Natural killer cell (primary cell): Measurements from ENCODE around the gene HCRTR2. TPM values are rescaled to one million over a fixed set of nuclear protein-coding genes. Genes with fewer than 3 reads are reported as not detected.

Source experiments
- ATAC-seq, 3 donors: fragments of 150-1000 bp in 2 of 3; fragments of 200-7000 bp in 1 of 3; cut with Tn5 transposase; 1 replicate in 1 of 3; 2 replicates in 2 of 3; pipeline ENCODE4 v1.10.0; 2021; ENCODE audit warnings: mild to moderate bottlenecking in 2 of 3, moderate library complexity in 2 of 3
- DNase-seq, 2 donors: peaks; one replicate each; pipeline versions ENCODE4 v3.0.0 to v3.0.0-alpha.2; 2013 to 2021; ENCODE audit warnings: mixed read lengths in 1 of 2
- H3K27ac ChIP-seq: one replicate; pipeline ENCODE4 v1.5.1; 2013; ENCODE audit warnings: mild to moderate bottlenecking, low read length
- H3K27me3 ChIP-seq: one replicate; pipeline ENCODE4 v1.6.1; 2013; ENCODE audit warnings: low read length; ENCODE audit not compliant: control insufficient read depth, insufficient read depth
- H3K36me3 ChIP-seq: one replicate; pipeline ENCODE4 v1.6.1; 2013; ENCODE audit warnings: low read length; ENCODE audit not compliant: control insufficient read depth, insufficient read depth
- H3K4me1 ChIP-seq: one replicate; pipeline ENCODE4 v1.6.1; 2013; ENCODE audit warnings: low read length; ENCODE audit not compliant: control insufficient read depth, insufficient read depth
- H3K4me3 ChIP-seq: one replicate; pipeline ENCODE4 v1.5.1; 2013; ENCODE audit warnings: low read length
- H3K9me3 ChIP-seq: one replicate; pipeline ENCODE4 v1.6.1; 2013; ENCODE audit warnings: low read length; ENCODE audit not compliant: control insufficient read depth, insufficient read depth
- H3K27ac Mint-ChIP-seq, 2 donors: one replicate each; pipeline ENCODE4 v1.8.0; 2022; ENCODE audit warnings: mild to moderate bottlenecking in 2 of 2, mixed read lengths in 2 of 2, moderate library complexity in 1 of 2
- H3K27me3 Mint-ChIP-seq, 2 donors: one replicate each; pipeline ENCODE4 v1.8.0; 2022; ENCODE audit warnings: low read depth in 2 of 2, mixed read lengths in 2 of 2
- H3K36me3 Mint-ChIP-seq: one replicate; pipeline ENCODE4 v1.8.0; 2022; ENCODE audit warnings: mixed read lengths
- H3K4me1 Mint-ChIP-seq, 2 donors: one replicate each; pipeline ENCODE4 v1.8.0; 2022; ENCODE audit warnings: mixed read lengths in 2 of 2
- H3K4me3 Mint-ChIP-seq: one replicate; pipeline ENCODE4 v1.8.0; 2022; ENCODE audit warnings: mild to moderate bottlenecking, moderate library complexity, mixed read lengths
- H3K9me3 Mint-ChIP-seq, 2 donors: one replicate each; pipeline ENCODE4 v1.8.0; 2022; ENCODE audit warnings: mixed read lengths in 2 of 2
- WGBS: methylation state at CpG from one replicate; pipeline ENCODE4 v1.1.7; 2013; ENCODE audit warnings: missing lambda C conversion rate; ENCODE audit not compliant: insufficient coverage; 5-methylcytosine and 5-hydroxymethylcytosine counted together
- intact Hi-C: fragments of 100-400 bp; cut with micrococcal nuclease; formaldehyde crosslinking; loops from one replicate; pipeline ENCODE4 v1.14.2; 2022
- total RNA-seq, 4 donors: library from RNA; stranded (reverse); fragments of 120-200 nt in 1 of 4; gene quantifications; one replicate each; pipeline versions ENCODE4 v1.2.3 to v1.2.4, GENCODE V29; 2013 to 2022
- TF ChIP-seq, protein P1 (sequence below): fragments of 200-600 bp; IDR thresholded peaks from one replicate; pipeline ENCODE4 v1.8.0; 2022; ENCODE audit warnings: antibody characterized with exemption

The HCRTR2 gene
- not detected for total RNA-seq
- total RNA-seq (2013) = not detected

DNA sequence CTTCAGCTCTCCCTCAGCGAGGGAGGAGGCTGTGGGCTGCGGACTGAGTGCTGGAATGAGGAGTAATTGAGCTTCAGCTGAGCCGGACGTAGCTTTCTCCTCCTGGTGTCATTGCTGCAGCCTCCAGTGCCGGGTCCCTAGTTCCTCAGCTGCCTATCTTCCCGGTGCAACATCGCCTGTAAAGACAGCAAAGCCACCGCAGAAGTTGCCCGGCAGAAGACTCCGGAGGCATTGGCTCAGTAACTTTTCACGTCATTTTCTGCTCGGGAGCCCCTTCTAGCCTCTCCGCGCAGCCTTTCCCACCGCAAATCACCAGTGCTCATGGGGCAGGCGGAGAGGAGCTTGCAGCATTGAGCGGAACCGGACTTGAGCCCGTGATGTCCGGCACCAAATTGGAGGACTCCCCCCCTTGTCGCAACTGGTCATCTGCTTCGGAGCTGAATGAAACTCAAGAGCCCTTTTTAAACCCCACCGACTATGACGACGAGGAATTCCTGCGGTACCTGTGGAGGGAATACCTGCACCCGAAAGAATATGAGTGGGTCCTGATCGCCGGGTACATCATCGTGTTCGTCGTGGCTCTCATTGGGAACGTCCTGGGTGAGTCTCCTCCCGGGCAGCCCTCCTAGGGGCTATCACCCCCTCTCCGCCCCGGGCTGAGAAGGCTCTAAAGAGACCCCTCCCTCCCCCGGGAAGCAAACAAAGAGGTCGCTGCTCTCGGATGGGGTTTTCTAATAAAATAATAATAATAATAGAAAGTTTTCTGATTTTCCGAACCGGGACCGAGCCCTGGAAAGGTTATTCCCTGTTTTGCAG lies at the start of gene HCRTR2:
Gene HCRTR2 (plus strand): TSS at position 305 of the 816 bp plus-strand sequence. CDS start 73 bp downstream, at position 378.
- Histone ChIP-seq H3K9me3 (peaks cover 4% of the 10 kb centered on the region), H3K27ac (no peak within 1 kb of the TSS), H3K4me1 (no peaks in the 10 kb centered on the region), H3K36me3 (no peaks in the 10 kb centered on the region), H3K4me3 (no peak within 1 kb of the TSS), H3K27me3 (peaks cover 6% of the 10 kb centered on the region)
- peaks cover 0 to 4% of the 10 kb centered on the region in 2 donors for H3K4me1 Mint-ChIP-seq
- H3K36me3 Mint-ChIP-seq = no peaks in the 10 kb centered on the region
- DNase-seq (no peak), ATAC-seq (no peak)
- H3K4me3 Mint-ChIP-seq = no peak within 1 kb of the TSS
- intact Hi-C loops = no loop called here
- H3K27me3 Mint-ChIP-seq = peaks cover 13 to 27% of the 10 kb centered on the region in 2 donors
- TF ChIP-seq, protein P1, sequence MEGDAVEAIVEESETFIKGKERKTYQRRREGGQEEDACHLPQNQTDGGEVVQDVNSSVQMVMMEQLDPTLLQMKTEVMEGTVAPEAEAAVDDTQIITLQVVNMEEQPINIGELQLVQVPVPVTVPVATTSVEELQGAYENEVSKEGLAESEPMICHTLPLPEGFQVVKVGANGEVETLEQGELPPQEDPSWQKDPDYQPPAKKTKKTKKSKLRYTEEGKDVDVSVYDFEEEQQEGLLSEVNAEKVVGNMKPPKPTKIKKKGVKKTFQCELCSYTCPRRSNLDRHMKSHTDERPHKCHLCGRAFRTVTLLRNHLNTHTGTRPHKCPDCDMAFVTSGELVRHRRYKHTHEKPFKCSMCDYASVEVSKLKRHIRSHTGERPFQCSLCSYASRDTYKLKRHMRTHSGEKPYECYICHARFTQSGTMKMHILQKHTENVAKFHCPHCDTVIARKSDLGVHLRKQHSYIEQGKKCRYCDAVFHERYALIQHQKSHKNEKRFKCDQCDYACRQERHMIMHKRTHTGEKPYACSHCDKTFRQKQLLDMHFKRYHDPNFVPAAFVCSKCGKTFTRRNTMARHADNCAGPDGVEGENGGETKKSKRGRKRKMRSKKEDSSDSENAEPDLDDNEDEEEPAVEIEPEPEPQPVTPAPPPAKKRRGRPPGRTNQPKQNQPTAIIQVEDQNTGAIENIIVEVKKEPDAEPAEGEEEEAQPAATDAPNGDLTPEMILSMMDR = no peak
- H3K27ac Mint-ChIP-seq = no peak within 1 kb of the TSS
- WGBS = 8% methylated on average over 38 of the region's 42 CpGs
- H3K9me3 Mint-ChIP-seq = peaks cover 2 to 4% of the 10 kb centered on the region in 2 donors

DNA sequence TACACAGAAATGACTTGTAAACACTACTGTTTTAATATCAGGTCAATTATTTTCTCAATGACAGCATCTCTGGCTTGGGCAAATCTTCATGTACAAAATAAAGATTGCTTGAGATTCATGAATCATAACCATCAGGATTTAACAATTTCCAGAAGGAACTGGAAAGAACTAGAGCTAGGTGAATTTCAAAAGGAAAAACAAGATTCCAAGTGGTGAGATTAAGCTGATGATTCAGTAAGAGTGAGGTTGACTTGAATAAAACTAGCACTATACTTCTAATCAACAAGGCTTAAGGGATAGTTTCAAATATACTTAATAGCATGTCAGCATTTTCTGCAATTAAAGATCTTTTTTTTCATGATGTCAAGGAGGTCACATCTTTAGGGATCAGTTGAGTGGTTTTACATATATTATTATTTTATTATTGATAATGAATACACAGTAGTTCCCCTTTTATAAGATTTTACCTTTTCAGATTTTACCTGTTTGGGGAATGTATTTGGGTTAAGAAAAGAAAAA lies 43.5 kb upstream of the HCRTR2 start:
- intact Hi-C loops = no loop called here
- no peak overlapping the region for H3K27ac Mint-ChIP-seq
- peaks cover 7% of the 10 kb centered on the region for H3K36me3 Mint-ChIP-seq
- no peak overlapping the region for H3K4me3 Mint-ChIP-seq
- H3K36me3 ChIP-seq = no peaks in the 10 kb centered on the region
- ATAC-seq (no peak), DNase-seq (no peak)
- no peak overlapping the region for H3K4me3 ChIP-seq
- H3K9me3 Mint-ChIP-seq = peaks cover 10 to 15% of the 10 kb centered on the region in 2 donors
- H3K4me1 ChIP-seq = no peaks in the 10 kb centered on the region
- TF ChIP-seq, protein P1 = no peak
- peaks cover 0 to 7% of the 10 kb centered on the region in 2 donors for H3K27me3 Mint-ChIP-seq
- H3K4me1 Mint-ChIP-seq = no peaks in the 10 kb centered on the region
- H3K27me3 ChIP-seq = no peaks in the 10 kb centered on the region
- H3K9me3 ChIP-seq = peaks cover 4% of the 10 kb centered on the region
- no peak overlapping the region for H3K27ac ChIP-seq

- Histone ChIP-seq H3K4me1 (no peaks in the 10 kb centered on the region), H3K9me3 (peaks cover under 1% of the 10 kb centered on the region), H3K4me3 (no peak overlapping the region), H3K27ac (no peak overlapping the region), H3K27me3 (no peaks in the 10 kb centered on the region), H3K36me3 (no peaks in the 10 kb centered on the region)
- Mint-ChIP-seq H3K36me3 (peaks cover 7% of the 10 kb centered on the region), H3K27me3 (peaks cover 0 to 7% of the 10 kb centered on the region in 2 donors), H3K4me1 (no peaks in the 10 kb centered on the region), H3K27ac (no peak overlapping the region), H3K4me3 (no peak overlapping the region), H3K9me3 (peaks cover 10 to 15% of the 10 kb centered on the region in 2 donors)
- intact Hi-C loops = no loop called here
- WGBS = 63% methylated on average over 1 of the region's 1 CpG
- no peak for ATAC-seq
- TF ChIP-seq, protein P1 = no peak
- no peak for DNase-seq
Measured at GRCh38 chr6:55131616-55132015, 42.7 kb upstream of the HCRTR2 start.
